Activated effector memory CD4-positive, alpha-beta T cell treated with anti-CD3 and anti-CD28 coated beads, Interleukin-2, amount 50 U/mL, for 16 hours (primary cell): ENCODE measurements around the gene KIF1A.
"Not testable (repeated sequence)": the region's sequence is repeated elsewhere in the genome, so short reads cannot be mapped to it uniquely, and the experiment has no call there.

ENCODE experiments used
- DNase-seq: peaks from one replicate; pipeline ENCODE4 v3.0.0-alpha.2; 2020

Gene KIF1A

GRCh38 chr2:240674461-240675184 is 145.4 kb downstream of the KIF1A start:
- DNase-seq = not testable (repeated sequence)

- no peak for DNase-seq
Measured at GRCh38 chr2:240672701-240673190, 147.3 kb downstream of the KIF1A start.

- DNase-seq = no peak
Measured at GRCh38 chr2:240672076-240672700, 147.8 kb downstream of the KIF1A start.

GRCh38 chr2:240670950-240671349 is 149.1 kb downstream of the KIF1A start:
- DNase-seq = no peak

GRCh38 chr2:240670402-240670801 is 149.6 kb downstream of the KIF1A start:
- no peak for DNase-seq

- no peak for DNase-seq
Measured at GRCh38 chr2:240664622-240665021, 155.4 kb downstream of the KIF1A start.
